ENCODE data around the gene MCOLN2. TPM values are rescaled to one million over a fixed set of nuclear protein-coding genes. Genes with fewer than 3 reads are reported as not detected.
"Not testable (repeated sequence)": the region's sequence is repeated elsewhere in the genome, so short reads cannot be mapped to it uniquely, and the experiment has no call there.

MCOLN2 gene
- total RNA-seq, 1 donor = 1.8 TPM

DNA sequence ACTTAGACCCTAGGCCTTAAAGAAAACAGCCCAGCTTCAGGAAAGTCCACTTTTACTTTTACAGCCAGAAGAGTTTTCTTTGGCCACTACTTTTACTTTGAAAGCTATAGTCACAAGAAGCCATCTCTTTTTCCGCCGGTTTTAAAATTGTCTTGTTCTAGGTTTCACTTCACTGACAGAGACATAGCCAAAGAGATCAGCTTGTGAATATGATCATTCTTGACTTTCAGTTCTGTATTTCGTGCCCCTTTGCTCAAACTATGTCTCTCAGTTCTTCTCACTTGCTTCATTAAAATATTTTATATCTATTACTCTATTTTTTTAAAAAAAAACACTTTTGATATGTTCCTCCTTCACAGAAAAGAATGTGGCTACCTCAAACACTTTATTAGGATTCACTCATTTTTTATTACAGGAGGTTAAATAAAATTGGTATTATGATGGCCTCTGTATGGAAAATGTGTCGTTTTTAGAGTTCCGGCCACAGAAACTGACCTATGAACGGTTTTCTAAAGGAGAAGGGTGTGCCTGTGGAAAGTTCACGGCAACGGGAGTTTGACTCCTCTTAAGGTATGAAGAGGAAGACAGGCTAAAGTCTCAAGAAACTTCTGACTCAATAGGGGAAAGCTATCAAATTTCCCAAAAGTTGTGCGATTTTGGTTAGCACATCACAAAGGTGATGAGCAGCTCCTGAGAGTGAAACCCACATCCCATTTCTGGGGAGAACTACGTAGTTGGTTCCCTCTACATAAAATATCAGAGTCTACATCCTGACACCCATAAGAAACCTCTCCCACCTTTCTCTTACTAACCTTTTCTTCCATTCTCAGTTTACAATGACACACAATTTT is 1.2 kb downstream of the MCOLN2 start:
- no peak overlapping the region for H2AFZ ChIP-seq (ENCODE audit: low read length)
- H3K27me3 ChIP-seq (ENCODE audit: insufficient read depth, low read length) = peaks cover 69% of the 10 kb centered on the region
- no peak overlapping the region for H3K4me2 ChIP-seq (ENCODE audit: insufficient read depth, low read length)
- H3K9me3 ChIP-seq (ENCODE audit: low read depth, low read length) = no peaks in the 10 kb centered on the region
- no peak overlapping the region for H3K27ac ChIP-seq (ENCODE audit: low read depth, low read length)
- peaks cover 5% of the 10 kb centered on the region for H3K4me1 ChIP-seq (ENCODE audit: insufficient read depth, low read length)
- H3K4me3 ChIP-seq (ENCODE audit: insufficient read depth, low read length) = no peak overlapping the region
- TF ChIP-seq, protein P1, sequence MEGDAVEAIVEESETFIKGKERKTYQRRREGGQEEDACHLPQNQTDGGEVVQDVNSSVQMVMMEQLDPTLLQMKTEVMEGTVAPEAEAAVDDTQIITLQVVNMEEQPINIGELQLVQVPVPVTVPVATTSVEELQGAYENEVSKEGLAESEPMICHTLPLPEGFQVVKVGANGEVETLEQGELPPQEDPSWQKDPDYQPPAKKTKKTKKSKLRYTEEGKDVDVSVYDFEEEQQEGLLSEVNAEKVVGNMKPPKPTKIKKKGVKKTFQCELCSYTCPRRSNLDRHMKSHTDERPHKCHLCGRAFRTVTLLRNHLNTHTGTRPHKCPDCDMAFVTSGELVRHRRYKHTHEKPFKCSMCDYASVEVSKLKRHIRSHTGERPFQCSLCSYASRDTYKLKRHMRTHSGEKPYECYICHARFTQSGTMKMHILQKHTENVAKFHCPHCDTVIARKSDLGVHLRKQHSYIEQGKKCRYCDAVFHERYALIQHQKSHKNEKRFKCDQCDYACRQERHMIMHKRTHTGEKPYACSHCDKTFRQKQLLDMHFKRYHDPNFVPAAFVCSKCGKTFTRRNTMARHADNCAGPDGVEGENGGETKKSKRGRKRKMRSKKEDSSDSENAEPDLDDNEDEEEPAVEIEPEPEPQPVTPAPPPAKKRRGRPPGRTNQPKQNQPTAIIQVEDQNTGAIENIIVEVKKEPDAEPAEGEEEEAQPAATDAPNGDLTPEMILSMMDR (IDR thresholded peaks at IDR 0.05; ENCODE audit: extremely low read depth, low read depth, low read length) = no peak
- H3K36me3 ChIP-seq (ENCODE audit: insufficient read depth, low read length) = no peaks in the 10 kb centered on the region
- no peak for DNase-seq (ENCODE audit: insufficient read length, low spot score, missing footprints)
- H4K20me1 ChIP-seq (ENCODE audit: insufficient read depth, low read length) = no peaks in the 10 kb centered on the region
- H3K79me2 ChIP-seq (ENCODE audit: insufficient read depth, low read length) = no peaks in the 10 kb centered on the region

DNA sequence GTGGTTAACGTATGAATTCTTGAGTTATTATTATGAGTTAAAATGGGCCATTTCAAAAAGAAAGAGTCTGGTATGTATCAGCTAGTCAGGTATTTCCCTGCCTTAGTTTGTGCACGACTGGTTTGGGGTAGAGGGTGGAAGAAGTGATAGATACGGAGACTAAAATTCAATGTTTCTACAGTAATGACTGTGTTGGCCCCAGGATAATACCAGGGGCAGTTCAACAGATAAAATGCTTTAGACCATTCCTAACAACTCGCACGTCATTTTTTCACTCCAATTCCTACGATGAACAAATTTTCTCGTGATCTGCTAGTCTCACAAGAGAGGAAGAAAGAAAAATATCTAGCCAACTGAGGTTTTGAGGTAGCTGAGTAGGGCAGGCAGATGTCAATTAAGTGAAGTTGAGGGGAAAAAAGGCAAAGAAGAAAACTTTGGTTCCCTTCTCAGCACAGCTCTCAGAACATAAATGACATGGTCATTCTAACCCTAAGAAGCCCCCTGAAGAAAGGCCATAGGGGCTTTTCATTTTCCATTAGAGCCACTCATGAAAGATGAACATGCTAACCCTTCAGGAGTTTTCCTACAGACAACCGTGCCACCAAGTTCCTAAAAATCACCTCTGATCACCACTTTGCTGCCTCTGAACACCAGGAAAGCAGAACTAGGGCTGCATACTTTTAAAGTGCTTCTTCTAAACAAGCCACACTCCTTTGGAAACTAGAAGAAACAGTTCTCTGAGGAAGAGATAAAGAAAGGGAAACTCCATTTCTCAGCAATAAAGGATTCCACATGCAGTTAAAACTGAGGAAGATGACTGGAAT is 5.6 kb downstream of the MCOLN2 start:
- no peaks in the 10 kb centered on the region for H4K20me1 ChIP-seq (ENCODE audit: insufficient read depth, low read length)
- H3K27me3 ChIP-seq (ENCODE audit: insufficient read depth, low read length) = peaks cover 30% of the 10 kb centered on the region
- H3K4me2 ChIP-seq (ENCODE audit: insufficient read depth, low read length) = no peak overlapping the region
- H3K4me1 ChIP-seq (ENCODE audit: insufficient read depth, low read length) = no peaks in the 10 kb centered on the region
- no peak overlapping the region for H2AFZ ChIP-seq (ENCODE audit: low read length)
- no peaks in the 10 kb centered on the region for H3K9me3 ChIP-seq (ENCODE audit: low read depth, low read length)
- no peaks in the 10 kb centered on the region for H3K36me3 ChIP-seq (ENCODE audit: insufficient read depth, low read length)
- DNase-seq (ENCODE audit: insufficient read length, low spot score, missing footprints) = no peak
- no peak overlapping the region for H3K4me3 ChIP-seq (ENCODE audit: insufficient read depth, low read length)
- no peaks in the 10 kb centered on the region for H3K79me2 ChIP-seq (ENCODE audit: insufficient read depth, low read length)
- TF ChIP-seq, protein P1 (IDR thresholded peaks at IDR 0.05; ENCODE audit: extremely low read depth, low read depth, low read length) = no peak
- no peak overlapping the region for H3K27ac ChIP-seq (ENCODE audit: low read depth, low read length)

DNA sequence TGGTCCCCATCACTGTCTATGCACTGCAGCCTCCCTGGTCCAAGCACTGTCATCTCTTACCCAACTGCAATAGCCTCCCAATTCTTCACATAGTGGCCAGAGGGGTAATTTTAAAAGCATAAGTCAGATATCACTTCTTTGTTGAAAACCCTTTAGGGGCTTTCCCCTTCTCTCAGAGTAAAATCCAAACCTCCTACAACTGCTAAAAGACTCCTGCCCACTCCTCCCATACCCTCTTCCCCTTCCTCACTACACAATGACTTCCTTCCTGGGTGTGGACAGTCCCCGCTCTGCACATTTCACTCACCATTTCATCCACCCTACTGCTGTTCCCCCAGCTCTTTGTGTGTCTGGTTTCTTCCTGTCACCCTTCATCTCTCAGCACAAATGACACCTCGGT is 8.3 kb downstream of the MCOLN2 start:
- Histone ChIP-seq H4K20me1 (ENCODE audit: insufficient read depth, low read length) (no peaks in the 10 kb centered on the region), H2AFZ (ENCODE audit: low read length) (no peak overlapping the region), H3K79me2 (ENCODE audit: insufficient read depth, low read length) (no peaks in the 10 kb centered on the region), H3K36me3 (ENCODE audit: insufficient read depth, low read length) (no peaks in the 10 kb centered on the region), H3K9me3 (ENCODE audit: low read depth, low read length) (no peaks in the 10 kb centered on the region), H3K27ac (ENCODE audit: low read depth, low read length) (no peak overlapping the region), H3K4me1 (ENCODE audit: insufficient read depth, low read length) (no peaks in the 10 kb centered on the region), H3K27me3 (ENCODE audit: insufficient read depth, low read length) (peaks cover 16% of the 10 kb centered on the region), H3K4me3 (ENCODE audit: insufficient read depth, low read length) (no peak overlapping the region), H3K4me2 (ENCODE audit: insufficient read depth, low read length) (no peak overlapping the region)
- TF ChIP-seq, protein P1 (IDR thresholded peaks at IDR 0.05; ENCODE audit: extremely low read depth, low read depth, low read length) = no peak
- DNase-seq (ENCODE audit: insufficient read length, low spot score, missing footprints) = no peak

DNA sequence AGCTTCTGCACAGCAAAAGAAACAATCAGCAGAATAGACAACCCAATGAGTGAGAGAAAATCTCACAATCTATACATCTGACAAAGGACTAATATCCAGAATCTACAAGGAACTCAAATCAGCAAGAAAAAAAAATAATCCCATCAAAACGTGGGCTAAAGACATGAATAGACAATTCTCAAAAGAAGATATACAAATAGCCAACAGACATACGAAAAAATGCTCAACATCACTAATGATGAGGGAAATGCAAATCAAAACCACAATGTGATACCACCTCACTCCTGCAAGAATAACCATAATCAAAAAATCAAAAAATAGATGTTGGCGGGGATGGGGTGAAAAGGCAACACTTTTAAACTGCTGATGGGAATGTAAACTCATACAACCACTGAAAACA is 10.4 kb downstream of the MCOLN2 start:
- not testable (repeated sequence) for H3K36me3 ChIP-seq (ENCODE audit: insufficient read depth, low read length); H3K79me2 ChIP-seq (ENCODE audit: insufficient read depth, low read length); H3K4me1 ChIP-seq (ENCODE audit: insufficient read depth, low read length); H3K27me3 ChIP-seq (ENCODE audit: insufficient read depth, low read length); H4K20me1 ChIP-seq (ENCODE audit: insufficient read depth, low read length); H2AFZ ChIP-seq (ENCODE audit: low read length); DNase-seq (ENCODE audit: insufficient read length, low spot score, missing footprints); H3K4me2 ChIP-seq (ENCODE audit: insufficient read depth, low read length); H3K27ac ChIP-seq (ENCODE audit: low read depth, low read length); H3K9me3 ChIP-seq (ENCODE audit: low read depth, low read length); H3K4me3 ChIP-seq (ENCODE audit: insufficient read depth, low read length)

All from osteoblast (primary cell).